Progenitor cell of endocrine pancreas (in vitro differentiated cells): Measurements from ENCODE around the gene STK39. TPM values are rescaled to one million over a fixed set of nuclear protein-coding genes. Genes with fewer than 3 reads are reported as not detected.

Source experiments
- DNase-seq: peaks from one replicate; pipeline ENCODE4 v3.0.0; 2021; ENCODE audit warnings: low spot score; ENCODE audit not compliant: unreplicated experiment
- H3K27ac Mint-ChIP-seq: 2 replicates; pipeline ENCODE4 v1.8.0; 2021; ENCODE audit warnings: mild to moderate bottlenecking, moderate library complexity, mixed read lengths
- H3K27me3 Mint-ChIP-seq: 2 replicates; pipeline ENCODE4 v1.8.0; 2021; ENCODE audit warnings: mixed read lengths
- H3K36me3 Mint-ChIP-seq: 2 replicates; pipeline ENCODE4 v1.8.0; 2022; ENCODE audit warnings: mixed read lengths; ENCODE audit not compliant: insufficient read depth
- H3K4me1 Mint-ChIP-seq: 2 replicates; pipeline ENCODE4 v1.8.0; 2021; ENCODE audit warnings: low read depth, mixed read lengths
- H3K4me3 Mint-ChIP-seq: 2 replicates; pipeline ENCODE4 v1.8.0; 2021; ENCODE audit warnings: low read depth, mild to moderate bottlenecking, moderate library complexity, mixed read lengths
- H3K9me3 Mint-ChIP-seq: 2 replicates; pipeline ENCODE4 v1.8.0; 2021; ENCODE audit warnings: low read depth, mixed read lengths
- total RNA-seq: library from RNA; stranded (reverse); gene quantifications from 2 replicates; pipeline ENCODE4 v1.2.1, GENCODE V29; 2021
- TF ChIP-seq, protein P1 (sequence below): fragments of 200-600 bp; sonication (generic); IDR thresholded peaks from one replicate; pipeline ENCODE4 v1.5.0; 2021; ENCODE audit warnings: antibody characterized with exemption, mild to moderate bottlenecking; ENCODE audit not compliant: unreplicated experiment

Gene STK39
- total RNA-seq, 1 donor from 2014 or later, result 22.9 TPM

DNA sequence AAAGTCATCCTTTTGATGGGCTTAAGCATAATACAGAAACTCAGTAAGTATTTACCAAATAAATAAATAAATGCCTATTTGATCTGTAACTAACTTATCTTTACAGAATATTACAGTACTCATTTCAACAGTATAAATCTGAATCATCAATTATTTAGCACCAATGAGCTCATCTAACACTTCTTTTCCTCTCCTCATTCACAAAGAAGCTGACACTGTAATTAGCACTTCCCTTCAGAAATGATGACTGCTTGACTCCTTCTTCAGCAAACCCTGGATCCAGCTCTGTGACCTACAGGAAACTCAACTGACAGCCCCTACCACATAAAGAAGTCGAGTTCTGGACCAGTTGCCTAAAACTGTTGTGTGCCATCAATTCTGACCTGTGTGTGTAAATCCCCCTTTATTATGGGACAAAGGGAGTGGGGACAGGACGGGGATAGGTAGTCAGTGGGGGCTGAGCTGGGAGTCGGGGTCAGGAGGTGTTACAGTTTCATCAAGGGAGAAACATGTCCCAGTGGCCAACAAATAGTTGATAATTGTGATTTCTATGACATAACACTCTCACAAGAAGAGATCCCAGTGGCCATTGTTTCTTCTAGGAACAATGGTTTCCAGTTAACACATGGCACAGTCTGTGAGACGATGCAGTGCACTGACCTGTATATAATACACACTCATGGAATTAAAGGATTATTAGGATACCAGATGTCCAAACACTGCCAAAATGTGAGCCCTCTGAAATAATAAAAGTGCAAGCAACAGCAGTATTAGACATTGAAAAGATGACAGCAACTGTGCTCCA lies 68.7 kb downstream of the STK39 start:
- no peak for DNase-seq
- no peak overlapping the region for H3K4me3 Mint-ChIP-seq
- H3K27me3 Mint-ChIP-seq, result no peaks in the 10 kb centered on the region
- H3K4me1 Mint-ChIP-seq, result peaks cover 21% of the 10 kb centered on the region
- H3K9me3 Mint-ChIP-seq, result no peaks in the 10 kb centered on the region
- H3K27ac Mint-ChIP-seq, result no peak overlapping the region
- TF ChIP-seq, protein P1, sequence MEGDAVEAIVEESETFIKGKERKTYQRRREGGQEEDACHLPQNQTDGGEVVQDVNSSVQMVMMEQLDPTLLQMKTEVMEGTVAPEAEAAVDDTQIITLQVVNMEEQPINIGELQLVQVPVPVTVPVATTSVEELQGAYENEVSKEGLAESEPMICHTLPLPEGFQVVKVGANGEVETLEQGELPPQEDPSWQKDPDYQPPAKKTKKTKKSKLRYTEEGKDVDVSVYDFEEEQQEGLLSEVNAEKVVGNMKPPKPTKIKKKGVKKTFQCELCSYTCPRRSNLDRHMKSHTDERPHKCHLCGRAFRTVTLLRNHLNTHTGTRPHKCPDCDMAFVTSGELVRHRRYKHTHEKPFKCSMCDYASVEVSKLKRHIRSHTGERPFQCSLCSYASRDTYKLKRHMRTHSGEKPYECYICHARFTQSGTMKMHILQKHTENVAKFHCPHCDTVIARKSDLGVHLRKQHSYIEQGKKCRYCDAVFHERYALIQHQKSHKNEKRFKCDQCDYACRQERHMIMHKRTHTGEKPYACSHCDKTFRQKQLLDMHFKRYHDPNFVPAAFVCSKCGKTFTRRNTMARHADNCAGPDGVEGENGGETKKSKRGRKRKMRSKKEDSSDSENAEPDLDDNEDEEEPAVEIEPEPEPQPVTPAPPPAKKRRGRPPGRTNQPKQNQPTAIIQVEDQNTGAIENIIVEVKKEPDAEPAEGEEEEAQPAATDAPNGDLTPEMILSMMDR, result no peak
- H3K36me3 Mint-ChIP-seq, result peaks cover 7% of the 10 kb centered on the region

DNA sequence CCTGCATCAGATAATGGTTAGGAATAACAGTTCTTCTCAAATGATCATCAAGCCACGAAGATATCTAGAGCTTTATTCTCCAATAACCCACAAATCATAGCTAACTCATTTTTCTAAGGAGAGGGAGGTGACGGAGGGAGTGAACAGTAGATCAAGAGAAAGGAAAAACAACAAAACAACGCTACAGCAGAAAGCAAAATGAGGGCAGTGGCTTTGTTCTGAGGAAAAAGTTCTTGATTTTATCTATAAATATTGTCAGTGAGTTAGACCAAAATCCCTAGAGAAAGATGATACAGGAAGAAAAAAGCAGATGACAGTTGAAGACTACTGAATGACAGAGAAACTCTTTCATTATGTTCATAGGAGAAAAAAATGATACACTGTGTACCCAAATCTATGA lies 71.0 kb downstream of the STK39 start:
- peaks cover 14% of the 10 kb centered on the region for H3K4me1 Mint-ChIP-seq
- H3K4me3 Mint-ChIP-seq, result no peak overlapping the region
- no peak overlapping the region for H3K27ac Mint-ChIP-seq
- no peak for DNase-seq
- peaks cover 8% of the 10 kb centered on the region for H3K36me3 Mint-ChIP-seq
- TF ChIP-seq, protein P1, result no peak
- no peaks in the 10 kb centered on the region for H3K9me3 Mint-ChIP-seq
- no peaks in the 10 kb centered on the region for H3K27me3 Mint-ChIP-seq

DNA sequence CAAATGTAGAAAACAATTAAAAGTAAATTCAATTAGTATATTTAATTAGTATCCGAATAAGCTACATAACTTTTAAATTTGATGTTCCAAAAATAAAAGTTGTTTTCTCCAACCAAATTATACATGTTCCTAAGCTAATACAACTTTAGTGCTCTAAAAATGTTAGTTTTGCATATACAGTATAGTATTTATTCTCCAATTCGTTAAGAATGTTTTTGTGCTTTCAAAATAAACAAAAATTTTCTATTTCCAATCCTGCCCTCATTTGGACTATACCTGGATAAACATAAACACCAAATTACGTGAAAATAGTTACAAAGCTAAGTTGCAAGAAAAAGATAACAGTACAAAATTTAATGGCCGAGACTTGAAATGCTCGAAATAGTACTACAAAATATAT lies 71.9 kb downstream of the STK39 start:
- Mint-ChIP-seq H3K27me3 (no peaks in the 10 kb centered on the region), H3K4me3 (no peak overlapping the region), H3K4me1 (peaks cover 7% of the 10 kb centered on the region), H3K27ac (no peak overlapping the region), H3K9me3 (no peaks in the 10 kb centered on the region), H3K36me3 (peaks cover 8% of the 10 kb centered on the region)
- no peak for DNase-seq
- TF ChIP-seq, protein P1, result no peak

DNA sequence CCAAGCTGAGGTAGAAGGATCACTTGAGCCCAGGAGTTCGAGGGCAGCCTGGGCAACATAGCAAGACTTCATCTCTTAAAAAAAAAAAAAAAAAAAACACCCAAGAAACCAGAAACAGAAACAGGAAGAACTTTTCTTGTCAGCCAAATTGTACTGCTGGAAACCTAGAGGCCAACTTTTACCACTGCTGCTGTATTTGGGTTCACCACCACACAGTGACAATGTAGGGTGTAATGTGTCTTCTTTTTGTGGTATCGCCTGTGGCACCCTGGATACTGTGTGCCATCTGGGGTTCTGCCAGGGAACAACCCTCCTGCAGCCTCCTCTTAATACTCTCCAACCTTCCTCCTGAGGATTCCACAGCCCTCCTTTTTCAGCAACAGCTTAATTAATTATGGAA lies 72.6 kb downstream of the STK39 start:
- Mint-ChIP-seq H3K4me3 (no peak overlapping the region), H3K36me3 (peaks cover 8% of the 10 kb centered on the region), H3K4me1 (peaks cover 3% of the 10 kb centered on the region), H3K27ac (no peak overlapping the region), H3K27me3 (no peaks in the 10 kb centered on the region), H3K9me3 (no peaks in the 10 kb centered on the region)
- TF ChIP-seq, protein P1, result no peak
- DNase-seq, result no peak

DNA sequence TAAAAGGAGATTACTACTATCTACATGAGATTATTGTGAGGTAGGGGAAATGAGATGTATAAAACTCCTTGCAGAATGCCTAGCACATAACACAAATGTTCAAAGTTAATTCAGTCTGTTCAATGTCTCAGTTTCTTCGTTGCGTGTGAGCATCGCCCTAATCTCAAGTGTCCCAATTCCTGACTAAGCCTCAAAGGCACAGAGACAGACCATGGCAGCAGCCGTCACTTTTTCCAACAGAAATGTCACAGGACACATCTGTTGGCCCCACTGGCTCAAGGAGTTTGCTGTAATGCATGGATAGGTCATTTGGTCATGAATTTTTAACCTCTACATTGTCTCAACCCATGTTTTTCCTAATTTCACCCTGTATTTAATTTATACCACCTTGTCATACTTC lies 75.3 kb downstream of the STK39 start:
- Mint-ChIP-seq H3K27ac (no peak overlapping the region), H3K4me3 (no peak overlapping the region), H3K9me3 (no peaks in the 10 kb centered on the region), H3K27me3 (no peaks in the 10 kb centered on the region), H3K4me1 (no peaks in the 10 kb centered on the region), H3K36me3 (peaks cover 6% of the 10 kb centered on the region)
- DNase-seq, result no peak
- TF ChIP-seq, protein P1, result no peak
